HEK293 (cell line): ENCODE measurements around the gene PRODH2.
A peak's percentile ranks its signal among the peaks of the same experiment; 100 is the strongest.

Source experiments
- CTCF ChIA-PET: fragments of 350-600 bp; formaldehyde crosslinking; extraction: SDS; loops from one replicate; lab custom pipeline; 2021; ENCODE audit warnings: antibody characterized with exemption; lab: Yijun Ruan, JAX
- POLR2A ChIA-PET: fragments of 300-600 bp; formaldehyde crosslinking; extraction: SDS; loops from one replicate; lab custom pipeline; 2020; ENCODE audit warnings: antibody characterized with exemption, inconsistent platforms; lab: Yijun Ruan, JAX
- H3K27ac ChIP-seq: fragments of 200-500 bp; sonication (Bioruptor generic); 2 replicates; pipeline ENCODE4 v1.5.1; 2014; ENCODE audit warnings: low read depth, low read length, control low read depth, inconsistent platforms; ENCODE audit errors: extremely low read depth
- H3K36me3 ChIP-seq, 2 experiments: fragments of 200-500 bp in 1 of 2; sonication (Bioruptor generic) in 1 of 2; 1 replicate in 1 of 2; 2 replicates in 1 of 2; pipeline ENCODE4 v1.5.1; 2014 to 2017; ENCODE audit warnings: inconsistent platforms in 2 of 2, low read length in 2 of 2; ENCODE audit not compliant: control insufficient read depth in 2 of 2, insufficient read depth in 1 of 2
- H3K4me1 ChIP-seq: fragments of 200-500 bp; sonication (Bioruptor generic); 2 replicates; pipeline ENCODE4 v1.5.1; 2014; ENCODE audit warnings: mild to moderate bottlenecking, low read length, inconsistent platforms; ENCODE audit not compliant: control insufficient read depth, insufficient read depth
- H3K4me3 ChIP-seq: 2 replicates; pipeline ENCODE4 v1.5.1; 2011; ENCODE audit warnings: low read depth, mild to moderate bottlenecking, control low read depth, low read length, moderate library complexity
- H3K9me3 ChIP-seq: fragments of 200-500 bp; sonication (Bioruptor generic); 2 replicates; pipeline ENCODE4 v1.5.1; 2014; ENCODE audit warnings: low read depth, low read length, inconsistent platforms; ENCODE audit not compliant: control insufficient read depth, insufficient read depth
- GLI2 ChIP-seq: fragments of 450-650 bp; formaldehyde crosslinking; IDR thresholded peaks from 2 replicates; pipeline ENCODE4; 2017; ENCODE audit warnings: missing biosample characterization, missing genetic modification characterization, low read depth, borderline replicate concordance
- HOXA7 ChIP-seq: sonication (generic); formaldehyde crosslinking; IDR thresholded peaks from 2 replicates; pipeline ENCODE4 v1.8.1; 2022; ENCODE audit warnings: missing genetic modification reagents, borderline replicate concordance
- KLF8 ChIP-seq: fragments of 450-650 bp; formaldehyde crosslinking; IDR thresholded peaks from 2 replicates; pipeline ENCODE4 v1.5.1; 2016; ENCODE audit warnings: missing biosample characterization, missing genetic modification characterization
- KLF9 ChIP-seq: fragments of 450-650 bp; formaldehyde crosslinking; IDR thresholded peaks from 2 replicates; pipeline ENCODE4 v1.5.1; 2016; ENCODE audit warnings: missing biosample characterization, missing genetic modification characterization, low read depth
- MZF1 ChIP-seq: fragments of 450-650 bp; formaldehyde crosslinking; IDR thresholded peaks from 2 replicates; pipeline ENCODE4 v1.5.1; 2017; ENCODE audit warnings: missing biosample characterization, missing genetic modification characterization, borderline replicate concordance
- OVOL3 ChIP-seq: fragments of 450-650 bp; formaldehyde crosslinking; IDR thresholded peaks from 2 replicates; pipeline ENCODE4 v1.5.1; 2016; ENCODE audit warnings: missing biosample characterization, missing genetic modification characterization
- REPIN1 ChIP-seq: fragments of 450-650 bp; formaldehyde crosslinking; IDR thresholded peaks from 2 replicates; pipeline ENCODE4 v1.5.1; 2017; ENCODE audit warnings: missing biosample characterization, missing genetic modification characterization, low read depth
- SCRT2 ChIP-seq: fragments of 450-650 bp; formaldehyde crosslinking; IDR thresholded peaks from 2 replicates; pipeline ENCODE4 v1.5.1; 2016; ENCODE audit warnings: missing biosample characterization, missing genetic modification characterization
- SP2 ChIP-seq: fragments of 450-650 bp; formaldehyde crosslinking; IDR thresholded peaks from 2 replicates; pipeline ENCODE4 v1.5.1; 2016; ENCODE audit warnings: missing biosample characterization, missing genetic modification characterization
- ZFHX2 ChIP-seq: fragments of 450-650 bp; formaldehyde crosslinking; conservative IDR thresholded peaks from 2 replicates; pipeline ENCODE4 v1.5.1; 2016; ENCODE audit warnings: missing biosample characterization, missing genetic modification characterization
- ZIC2 ChIP-seq: fragments of 450-650 bp; formaldehyde crosslinking; IDR thresholded peaks from 2 replicates; pipeline ENCODE4 v1.5.1; 2016; ENCODE audit warnings: missing biosample characterization, missing genetic modification characterization
- ZNF112 ChIP-seq: fragments of 450-650 bp; formaldehyde crosslinking; IDR thresholded peaks from 2 replicates; pipeline ENCODE4 v1.5.0; 2017; ENCODE audit warnings: missing biosample characterization, missing genetic modification characterization
- ZNF157 ChIP-seq: fragments of 450-650 bp; formaldehyde crosslinking; IDR thresholded peaks from 2 replicates; pipeline ENCODE4 v1.5.1; 2016; ENCODE audit warnings: missing biosample characterization, missing genetic modification characterization
- ZNF202 ChIP-seq: fragments of 450-650 bp; formaldehyde crosslinking; IDR thresholded peaks from 2 replicates; pipeline ENCODE4 v1.5.1; 2016; ENCODE audit warnings: missing biosample characterization, missing genetic modification characterization, borderline replicate concordance
- ZNF335 ChIP-seq: fragments of 450-650 bp; formaldehyde crosslinking; conservative IDR thresholded peaks from 2 replicates; pipeline ENCODE4 v1.5.1; 2016; ENCODE audit warnings: missing biosample characterization, missing genetic modification characterization
- ZNF423 ChIP-seq: fragments of 450-650 bp; formaldehyde crosslinking; IDR thresholded peaks from 2 replicates; pipeline ENCODE4 v1.5.1; 2016; ENCODE audit warnings: missing biosample characterization, missing genetic modification characterization
- ZNF433 ChIP-seq: fragments of 450-650 bp; formaldehyde crosslinking; IDR thresholded peaks from 2 replicates; pipeline ENCODE4 v1.5.1; 2016; ENCODE audit warnings: missing biosample characterization, missing genetic modification characterization, low read depth
- ZNF555 ChIP-seq: fragments of 450-650 bp; formaldehyde crosslinking; conservative IDR thresholded peaks from 2 replicates; pipeline ENCODE4 v1.5.1; 2017; ENCODE audit warnings: missing biosample characterization, mild to moderate bottlenecking, missing genetic modification characterization, inconsistent platforms
- ZNF610 ChIP-seq: fragments of 450-650 bp; formaldehyde crosslinking; IDR thresholded peaks from 2 replicates; pipeline ENCODE4 v1.5.1; 2016; ENCODE audit warnings: missing biosample characterization, missing genetic modification characterization, borderline replicate concordance
- ZNF660 ChIP-seq: fragments of 450-650 bp; IDR thresholded peaks from 2 replicates; pipeline ENCODE4 v1.5.1; 2018; ENCODE audit warnings: missing biosample characterization, mild to moderate bottlenecking, missing genetic modification characterization
- ZNF664 ChIP-seq: fragments of 450-650 bp; formaldehyde crosslinking; IDR thresholded peaks from 2 replicates; pipeline ENCODE4 v1.5.1; 2016; ENCODE audit warnings: missing biosample characterization, missing genetic modification characterization
- ZNF76 ChIP-seq: fragments of 450-650 bp; formaldehyde crosslinking; IDR thresholded peaks from 2 replicates; pipeline ENCODE4; 2016; ENCODE audit warnings: low read depth, missing biosample characterization, missing genetic modification characterization, borderline replicate concordance
- ZNF785 ChIP-seq: fragments of 450-650 bp; formaldehyde crosslinking; IDR thresholded peaks from 2 replicates; pipeline ENCODE4 v1.5.1; 2016; ENCODE audit warnings: missing biosample characterization, missing genetic modification characterization
- TF ChIP-seq, protein P1 (sequence below): fragments of 450-650 bp; formaldehyde crosslinking; IDR thresholded peaks from 2 replicates; pipeline ENCODE4 v1.5.1; 2016; ENCODE audit warnings: missing biosample characterization, missing genetic modification characterization, borderline replicate concordance
- TF ChIP-seq, protein P2 (sequence below): fragments of 450-650 bp; formaldehyde crosslinking; IDR thresholded peaks from 2 replicates; pipeline ENCODE4 v1.5.1; 2016; ENCODE audit warnings: missing biosample characterization, missing genetic modification characterization
- TF ChIP-seq, protein P3 (sequence below): fragments of 450-650 bp; formaldehyde crosslinking; IDR thresholded peaks from 2 replicates; pipeline ENCODE4 v1.5.1; 2016; ENCODE audit warnings: missing biosample characterization, missing genetic modification characterization
- TF ChIP-seq, protein P4 (sequence below): fragments of 450-650 bp; formaldehyde crosslinking; IDR thresholded peaks from 2 replicates; pipeline ENCODE4 v1.5.1; 2016; ENCODE audit warnings: missing biosample characterization, missing genetic modification characterization
- TF ChIP-seq, protein P5 (sequence below): fragments of 450-650 bp; formaldehyde crosslinking; IDR thresholded peaks from 2 replicates; pipeline ENCODE4 v1.5.1; 2016; ENCODE audit warnings: missing biosample characterization, missing genetic modification characterization
- TF ChIP-seq, protein P6 (sequence below): fragments of 450-650 bp; formaldehyde crosslinking; IDR thresholded peaks from 2 replicates; pipeline ENCODE4 v1.5.1; 2016; ENCODE audit warnings: missing biosample characterization, missing genetic modification characterization

The PRODH2 gene

DNA sequence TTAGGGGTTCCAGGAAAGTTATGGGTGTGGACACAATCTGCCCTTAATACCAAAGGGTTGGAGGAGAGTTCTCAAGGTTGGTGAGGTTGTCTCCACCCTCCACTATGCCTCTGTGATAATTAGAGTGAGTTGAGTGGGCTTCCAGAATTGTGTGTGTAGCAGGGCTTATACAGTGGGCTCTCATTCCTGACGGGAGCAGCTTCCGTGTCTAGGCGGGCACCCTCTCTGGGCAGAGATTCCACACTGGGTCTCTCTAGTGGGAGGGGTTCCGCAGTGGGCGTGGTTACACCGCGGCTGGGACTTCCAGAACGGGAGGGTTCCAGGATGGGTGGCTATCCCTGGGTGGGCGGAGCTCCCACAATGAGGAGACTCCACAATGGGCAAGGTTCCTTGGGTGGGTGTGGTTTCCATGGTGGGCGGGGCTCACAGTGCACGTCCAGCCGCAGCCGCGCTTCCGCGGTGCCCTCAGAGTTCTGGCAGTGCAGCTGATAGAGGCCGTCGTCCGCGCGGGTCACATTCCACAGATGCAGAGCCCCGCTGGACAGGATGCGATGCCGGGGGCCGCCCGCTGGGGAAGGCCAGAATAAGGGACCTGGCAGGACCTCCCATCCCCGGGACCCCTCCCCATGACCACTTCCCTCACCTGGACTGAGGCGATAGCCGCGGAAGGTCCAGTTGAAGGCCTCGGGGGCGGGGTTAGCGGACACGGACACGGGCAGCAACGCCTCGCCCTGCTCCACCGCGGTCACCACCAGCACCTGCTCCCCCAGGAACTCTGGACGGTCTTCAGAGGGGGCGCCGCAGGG, 31.2 kb upstream of the PRODH2 start:
- Histone ChIP-seq H3K4me3 (no peak overlapping the region), H3K9me3 (no peaks in the 10 kb centered on the region; the same call in 1 of the 2 replicates), H3K27ac (no peak overlapping the region), H3K4me1 (peaks cover 19% of the 10 kb centered on the region), H3K36me3 (no peaks in the 10 kb centered on the region)
- POLR2A ChIA-PET: interaction anchor here (0.7 kb wide), 1 partner anchor 96 kb away, joined by 3 read pairs; the partner anchor contains the start of gene LIN37
- CTCF ChIA-PET: interaction anchor here (0.7 kb wide), 1 partner anchor 267 kb away, joined by 3 read pairs; no protein-coding TSS in a partner anchor
- TF ChIP-seq SP2 (tag by site-specific recombination) (peak; percentile 43), ZNF610 (no peak), ZNF785 (no peak), ZIC2 (tag by site-specific recombination) (no peak), ZFHX2 (tag by site-specific recombination) (peak; percentile 18; the same call in 1 of the 2 replicates), ZNF112 (tag by site-specific recombination) (no peak), ZNF335 (tag by site-specific recombination) (no peak), GLI2 (tag by site-specific recombination) (no peak), ZNF660 (tag by site-specific recombination) (no peak), HOXA7 (CRISPR knock-in tag) (0 out of 2 replicates have a peak, but pooled peaks have one; percentile 73), ZNF157 (tag by site-specific recombination) (no peak), ZNF555 (tag by site-specific recombination) (no peak), KLF8 (tag by site-specific recombination) (peak; percentile 53; the same call in 1 of the 2 replicates), MZF1 (tag by site-specific recombination) (no peak), REPIN1 (tag by site-specific recombination) (no peak), ZNF423 (no peak), ZNF76 (tag by site-specific recombination) (no peak), ZNF664 (tag by site-specific recombination) (no peak), OVOL3 (tag by site-specific recombination) (no peak), ZNF433 (tag by site-specific recombination) (no peak), KLF9 (peak; percentile 87), ZNF202 (no peak), SCRT2 (tag by site-specific recombination) (no peak)
- TF ChIP-seq, protein P1, sequence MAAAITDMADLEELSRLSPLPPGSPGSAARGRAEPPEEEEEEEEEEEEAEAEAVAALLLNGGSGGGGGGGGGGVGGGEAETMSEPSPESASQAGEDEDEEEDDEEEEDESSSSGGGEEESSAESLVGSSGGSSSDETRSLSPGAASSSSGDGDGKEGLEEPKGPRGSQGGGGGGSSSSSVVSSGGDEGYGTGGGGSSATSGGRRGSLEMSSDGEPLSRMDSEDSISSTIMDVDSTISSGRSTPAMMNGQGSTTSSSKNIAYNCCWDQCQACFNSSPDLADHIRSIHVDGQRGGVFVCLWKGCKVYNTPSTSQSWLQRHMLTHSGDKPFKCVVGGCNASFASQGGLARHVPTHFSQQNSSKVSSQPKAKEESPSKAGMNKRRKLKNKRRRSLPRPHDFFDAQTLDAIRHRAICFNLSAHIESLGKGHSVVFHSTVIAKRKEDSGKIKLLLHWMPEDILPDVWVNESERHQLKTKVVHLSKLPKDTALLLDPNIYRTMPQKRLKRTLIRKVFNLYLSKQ (tag by site-specific recombination): no peak
- TF ChIP-seq, protein P2, sequence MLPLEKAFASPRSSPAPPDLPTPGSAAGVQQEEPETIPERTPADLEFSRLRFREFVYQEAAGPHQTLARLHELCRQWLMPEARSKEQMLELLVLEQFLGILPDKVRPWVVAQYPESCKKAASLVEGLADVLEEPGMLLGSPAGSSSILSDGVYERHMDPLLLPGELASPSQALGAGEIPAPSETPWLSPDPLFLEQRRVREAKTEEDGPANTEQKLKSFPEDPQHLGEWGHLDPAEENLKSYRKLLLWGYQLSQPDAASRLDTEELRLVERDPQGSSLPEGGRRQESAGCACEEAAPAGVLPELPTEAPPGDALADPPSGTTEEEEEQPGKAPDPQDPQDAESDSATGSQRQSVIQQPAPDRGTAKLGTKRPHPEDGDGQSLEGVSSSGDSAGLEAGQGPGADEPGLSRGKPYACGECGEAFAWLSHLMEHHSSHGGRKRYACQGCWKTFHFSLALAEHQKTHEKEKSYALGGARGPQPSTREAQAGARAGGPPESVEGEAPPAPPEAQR (tag by site-specific recombination): no peak
- TF ChIP-seq, protein P3, sequence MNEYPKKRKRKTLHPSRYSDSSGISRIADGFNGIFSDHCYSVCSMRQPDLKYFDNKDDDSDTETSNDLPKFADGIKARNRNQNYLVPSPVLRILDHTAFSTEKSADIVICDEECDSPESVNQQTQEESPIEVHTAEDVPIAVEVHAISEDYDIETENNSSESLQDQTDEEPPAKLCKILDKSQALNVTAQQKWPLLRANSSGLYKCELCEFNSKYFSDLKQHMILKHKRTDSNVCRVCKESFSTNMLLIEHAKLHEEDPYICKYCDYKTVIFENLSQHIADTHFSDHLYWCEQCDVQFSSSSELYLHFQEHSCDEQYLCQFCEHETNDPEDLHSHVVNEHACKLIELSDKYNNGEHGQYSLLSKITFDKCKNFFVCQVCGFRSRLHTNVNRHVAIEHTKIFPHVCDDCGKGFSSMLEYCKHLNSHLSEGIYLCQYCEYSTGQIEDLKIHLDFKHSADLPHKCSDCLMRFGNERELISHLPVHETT (tag by site-specific recombination): no peak
- TF ChIP-seq, protein P4, sequence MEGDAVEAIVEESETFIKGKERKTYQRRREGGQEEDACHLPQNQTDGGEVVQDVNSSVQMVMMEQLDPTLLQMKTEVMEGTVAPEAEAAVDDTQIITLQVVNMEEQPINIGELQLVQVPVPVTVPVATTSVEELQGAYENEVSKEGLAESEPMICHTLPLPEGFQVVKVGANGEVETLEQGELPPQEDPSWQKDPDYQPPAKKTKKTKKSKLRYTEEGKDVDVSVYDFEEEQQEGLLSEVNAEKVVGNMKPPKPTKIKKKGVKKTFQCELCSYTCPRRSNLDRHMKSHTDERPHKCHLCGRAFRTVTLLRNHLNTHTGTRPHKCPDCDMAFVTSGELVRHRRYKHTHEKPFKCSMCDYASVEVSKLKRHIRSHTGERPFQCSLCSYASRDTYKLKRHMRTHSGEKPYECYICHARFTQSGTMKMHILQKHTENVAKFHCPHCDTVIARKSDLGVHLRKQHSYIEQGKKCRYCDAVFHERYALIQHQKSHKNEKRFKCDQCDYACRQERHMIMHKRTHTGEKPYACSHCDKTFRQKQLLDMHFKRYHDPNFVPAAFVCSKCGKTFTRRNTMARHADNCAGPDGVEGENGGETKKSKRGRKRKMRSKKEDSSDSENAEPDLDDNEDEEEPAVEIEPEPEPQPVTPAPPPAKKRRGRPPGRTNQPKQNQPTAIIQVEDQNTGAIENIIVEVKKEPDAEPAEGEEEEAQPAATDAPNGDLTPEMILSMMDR (tag by site-specific recombination): no peak
- TF ChIP-seq, protein P5, sequence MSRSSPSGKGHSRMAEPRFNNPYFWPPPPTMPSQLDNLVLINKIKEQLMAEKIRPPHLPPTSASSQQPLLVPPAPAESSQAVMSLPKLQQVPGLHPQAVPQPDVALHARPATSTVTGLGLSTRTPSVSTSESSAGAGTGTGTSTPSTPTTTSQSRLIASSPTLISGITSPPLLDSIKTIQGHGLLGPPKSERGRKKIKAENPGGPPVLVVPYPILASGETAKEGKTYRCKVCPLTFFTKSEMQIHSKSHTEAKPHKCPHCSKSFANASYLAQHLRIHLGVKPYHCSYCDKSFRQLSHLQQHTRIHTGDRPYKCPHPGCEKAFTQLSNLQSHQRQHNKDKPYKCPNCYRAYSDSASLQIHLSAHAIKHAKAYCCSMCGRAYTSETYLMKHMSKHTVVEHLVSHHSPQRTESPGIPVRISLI (tag by site-specific recombination): no peak
- TF ChIP-seq, protein P6, sequence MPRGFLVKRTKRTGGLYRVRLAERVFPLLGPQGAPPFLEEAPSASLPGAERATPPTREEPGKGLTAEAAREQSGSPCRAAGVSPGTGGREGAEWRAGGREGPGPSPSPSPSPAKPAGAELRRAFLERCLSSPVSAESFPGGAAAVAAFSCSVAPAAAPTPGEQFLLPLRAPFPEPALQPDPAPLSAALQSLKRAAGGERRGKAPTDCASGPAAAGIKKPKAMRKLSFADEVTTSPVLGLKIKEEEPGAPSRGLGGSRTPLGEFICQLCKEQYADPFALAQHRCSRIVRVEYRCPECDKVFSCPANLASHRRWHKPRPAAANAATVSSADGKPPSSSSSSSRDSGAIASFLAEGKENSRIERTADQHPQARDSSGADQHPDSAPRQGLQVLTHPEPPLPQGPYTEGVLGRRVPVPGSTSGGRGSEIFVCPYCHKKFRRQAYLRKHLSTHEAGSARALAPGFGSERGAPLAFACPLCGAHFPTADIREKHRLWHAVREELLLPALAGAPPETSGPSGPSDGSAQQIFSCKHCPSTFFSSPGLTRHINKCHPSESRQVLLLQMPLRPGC: no peak
